Measurements from ENCODE around the gene CYP46A1.

- TF ChIP-seq CTCF (IDR thresholded peaks at IDR 0.05 in 4 of 5, conservative IDR thresholded peaks at IDR 0.05 in 1 of 5) (no peak), POLR2A (IDR thresholded peaks at IDR 0.05) (no peak)
Measured at GRCh38 chr14:99716850-99717681, 33.0 kb downstream of the CYP46A1 start.
